ENCODE results near the gene MRPL24. TPM values are rescaled to one million over a fixed set of nuclear protein-coding genes. Genes with fewer than 3 reads are reported as not detected.

MRPL24 gene
- total RNA-seq = 96.9 and 106 TPM in 2 replicates

DNA sequence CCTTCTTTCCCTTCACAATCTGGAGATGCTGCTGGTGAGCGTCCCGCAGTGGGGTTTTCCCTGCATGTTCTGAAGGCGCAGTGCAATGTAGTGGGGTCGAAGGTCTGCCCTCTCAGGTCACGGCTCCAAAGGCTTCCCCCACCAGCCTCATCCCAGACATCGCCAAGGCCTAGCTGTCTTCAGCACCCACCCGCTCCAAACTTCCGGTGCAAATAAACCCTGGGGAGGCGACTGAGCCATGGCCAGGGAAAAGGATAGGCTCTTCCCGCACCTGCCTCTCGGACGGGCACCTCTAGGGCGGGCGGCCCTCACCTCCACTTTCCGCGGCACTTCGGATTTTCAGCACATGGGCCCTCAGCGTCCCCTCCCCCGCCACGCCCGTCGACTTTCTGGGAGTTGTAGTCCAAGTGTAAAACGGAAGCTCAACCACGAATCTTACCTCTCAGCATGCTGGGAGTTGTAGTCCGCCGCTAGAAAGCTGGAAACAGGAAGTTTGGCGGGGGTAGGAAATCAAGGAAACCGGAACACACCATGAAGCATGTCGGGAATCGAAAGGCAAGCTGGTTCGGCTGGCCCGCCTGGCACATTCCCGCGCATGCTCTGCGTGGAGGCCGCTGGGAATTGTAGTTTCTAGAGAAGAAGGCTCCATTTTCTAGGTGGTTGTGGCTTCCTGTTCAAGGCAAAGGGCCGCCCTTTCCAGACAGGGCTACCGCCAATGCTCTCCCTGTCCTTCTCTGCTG lies at the start of gene MRPL24:
TSS of gene MRPL24 (minus strand) at position 348 of the 740 bp plus-strand sequence. CDS start 2,384 bp downstream, outside the sequence.

DNA sequence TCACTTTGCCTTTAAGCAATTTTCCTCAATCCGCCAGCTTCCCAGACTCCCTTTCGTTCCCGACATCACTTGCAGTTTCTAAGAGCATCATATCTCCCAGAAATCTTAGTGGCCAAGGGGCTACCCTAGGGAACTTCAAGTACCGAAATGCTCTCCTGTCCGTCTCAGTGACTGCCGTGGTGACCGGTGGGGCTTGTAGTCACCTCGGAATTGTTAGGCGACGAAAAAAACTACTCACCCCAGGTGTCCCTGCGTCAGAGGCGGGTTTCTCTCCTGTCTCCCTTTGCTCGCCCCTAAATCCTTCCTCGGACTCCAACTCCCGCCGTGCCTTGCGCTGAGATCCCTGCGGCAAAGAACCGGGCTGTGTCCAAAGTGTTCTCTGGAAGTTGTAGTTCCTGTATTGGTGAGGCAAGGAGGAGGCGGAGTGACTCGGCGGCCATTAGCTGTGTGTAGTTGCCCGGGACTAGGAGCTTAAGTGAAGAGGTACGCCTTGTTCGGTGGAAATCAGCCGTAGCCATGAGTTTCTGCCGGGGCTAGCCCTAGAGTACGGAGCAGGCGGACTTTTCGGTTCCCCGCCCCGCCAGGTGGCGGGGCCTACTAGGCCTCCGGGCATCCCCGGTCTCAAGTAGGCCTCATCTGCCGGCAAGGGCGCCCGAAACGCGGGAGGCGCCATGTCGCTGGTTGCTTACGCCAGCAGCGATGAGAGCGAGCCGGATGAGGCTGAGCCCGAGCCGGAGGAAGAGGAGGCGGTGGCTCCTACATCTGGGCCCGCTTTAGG lies 26.4 kb upstream of the MRPL24 start, which contains the start of gene PRCC:
TSS of gene PRCC (plus strand) at position 435 of the 778 bp plus-strand sequence. CDS start at position 672, 237 bp downstream.

DNA sequence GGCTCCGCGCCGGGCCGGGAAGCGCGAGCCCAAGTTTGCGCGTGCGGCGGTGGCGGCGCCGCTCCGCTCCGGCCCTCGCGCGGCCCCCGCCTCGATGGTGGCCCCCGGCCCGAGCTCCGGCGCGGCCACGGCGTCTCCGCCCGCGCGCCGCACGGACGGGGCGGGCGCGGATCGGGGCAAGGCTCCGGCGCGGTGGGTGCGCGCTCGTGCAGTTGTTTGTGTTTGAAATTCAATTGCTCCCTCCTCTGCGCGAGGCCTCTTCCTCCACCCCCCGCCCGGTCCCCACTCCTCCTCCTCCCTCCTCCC lies 10.5 kb upstream of the MRPL24 start, which contains the start of gene HDGF:
TSS of gene HDGF (minus strand) at position 225 of the 306 bp plus-strand sequence. CDS start 246 bp downstream, outside the sequence.

DNA sequence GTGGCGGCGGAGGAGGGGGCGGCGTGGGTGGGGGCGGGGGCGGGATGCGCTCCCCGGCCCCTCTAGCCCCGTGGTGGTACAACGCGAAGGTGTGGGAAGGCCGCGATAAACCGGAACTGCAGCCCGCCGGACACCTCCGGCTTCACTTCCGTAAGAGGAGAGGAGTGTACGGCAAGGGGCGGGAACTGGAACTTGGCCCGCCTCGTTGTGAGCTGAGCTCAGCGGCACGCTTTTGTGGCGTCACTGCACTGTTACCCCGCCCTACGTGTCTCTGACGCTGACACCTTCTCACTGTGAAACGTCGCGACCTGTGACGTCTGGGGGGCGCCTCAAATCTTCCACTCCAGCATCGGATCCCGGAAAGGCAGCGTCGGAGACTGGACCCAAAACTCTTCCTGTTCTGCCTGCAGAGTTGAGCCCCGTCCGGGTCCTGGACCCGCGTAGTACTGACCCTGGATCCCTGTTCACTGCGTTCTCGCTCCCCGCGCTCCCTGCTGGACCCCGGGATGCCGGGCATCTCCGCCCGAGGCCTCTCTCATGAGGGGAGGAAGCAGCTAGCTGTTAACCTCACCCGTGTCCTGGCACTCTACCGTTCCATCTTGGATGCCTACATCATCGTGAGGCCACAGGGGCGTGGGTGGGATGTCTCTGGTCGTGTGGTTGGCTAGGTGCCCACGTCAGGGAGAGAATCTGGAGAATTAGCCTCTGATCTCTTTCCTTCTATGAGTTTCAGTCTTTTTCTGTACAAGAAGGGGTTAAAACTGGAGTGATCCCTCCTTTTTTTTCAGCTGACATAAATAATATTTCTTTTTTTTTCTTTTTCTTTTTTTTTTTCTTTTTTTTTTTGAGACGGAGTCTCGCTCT lies 12.1 kb downstream of the MRPL24 start, which contains the start of gene ISG20L2:
TSS of gene ISG20L2 (minus strand) at position 168 of the 864 bp plus-strand sequence. CDS start 1,114 bp downstream, outside the sequence.

DNA sequence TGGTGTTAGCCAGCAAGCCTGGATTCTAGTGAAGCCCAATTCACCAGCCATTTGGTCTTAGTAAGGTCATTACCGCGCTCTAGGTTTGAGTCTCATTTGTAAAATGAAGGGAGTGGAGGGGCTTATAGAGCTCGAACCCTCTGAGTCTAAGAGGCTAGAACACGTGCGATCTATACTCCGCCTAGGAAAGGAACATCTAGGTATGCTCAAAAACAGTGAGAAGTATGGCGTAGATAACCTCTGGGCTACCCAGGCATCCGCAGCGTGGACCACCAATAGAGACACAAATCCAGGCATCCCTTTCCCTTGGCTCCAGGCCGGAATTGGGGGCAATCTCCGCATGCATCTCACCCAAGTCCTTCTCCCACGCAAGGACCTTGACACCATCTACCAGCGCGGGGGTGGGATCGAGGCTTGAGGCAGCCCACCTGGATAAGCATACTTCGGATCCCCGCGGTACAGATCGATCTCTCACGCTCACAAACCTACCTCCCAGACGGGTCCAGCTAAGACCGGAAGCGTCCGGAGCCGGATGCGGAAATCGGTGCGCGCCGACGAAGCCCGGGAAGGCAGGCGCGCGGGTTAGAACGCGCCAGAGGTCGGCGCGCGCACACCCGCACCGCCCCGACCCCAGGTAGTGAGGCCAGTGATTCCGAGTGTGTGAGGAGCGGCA lies 12.8 kb downstream of the MRPL24 start, which contains the start of gene METTL25B:
TSS of gene METTL25B (plus strand) at position 544 of the 673 bp plus-strand sequence. CDS start 636 bp downstream, outside the sequence.

GRCh38 chr1:156705321-156705917 lies 35.5 kb downstream of the MRPL24 start, which contains the start of gene CRABP2:
TSS of gene CRABP2 (minus strand) at chr1:156705583. CDS start at chr1:156705446, 137 bp downstream.

Other genes starting within 250 kb of the MRPL24 start
- 11.4 and 18.0 TPM in 2 replicates for gene MEF2D, start 240.3 kb downstream of the MRPL24 start, total RNA-seq
- gene IQGAP3, start 168.5 kb downstream of the MRPL24 start, total RNA-seq = 48.9 and 50.9 TPM in 2 replicates
- not detected in 2 replicates for gene TTC24, start 161.4 kb downstream of the MRPL24 start, total RNA-seq
- 110 and 113 TPM in 2 replicates for gene NAXE, start 149.3 kb downstream of the MRPL24 start, total RNA-seq
- 15.8 and 16.9 TPM in 2 replicates for gene GPATCH4, start 139.6 kb downstream of the MRPL24 start, total RNA-seq
- not detected in 2 replicates for gene HAPLN2, start 121.7 kb downstream of the MRPL24 start, total RNA-seq
- gene BCAN, start 99.0 kb downstream of the MRPL24 start, total RNA-seq = not detected in 2 replicates
- 30.5 and 35.0 TPM in 2 replicates for gene NES, start 63.7 kb downstream of the MRPL24 start, total RNA-seq
- 32.1 and 50.8 TPM in 2 replicates for gene CRABP2, start 35.5 kb downstream of the MRPL24 start, total RNA-seq
- 11.0 and 11.6 TPM in 2 replicates for gene METTL25B, start 12.6 kb downstream of the MRPL24 start, total RNA-seq
- gene ISG20L2, start 12.3 kb downstream of the MRPL24 start, total RNA-seq = 22.4 and 24.9 TPM in 2 replicates
- 193 and 222 TPM in 2 replicates for gene HDGF, start 10.6 kb upstream of the MRPL24 start, total RNA-seq
- 41.6 and 43.2 TPM in 2 replicates for gene PRCC, start 26.4 kb upstream of the MRPL24 start, total RNA-seq
- gene SH2D2A, start 75.8 kb upstream of the MRPL24 start, total RNA-seq = 0.34 and 0.59 TPM in 2 replicates
- gene INSRR, start 118.0 kb upstream of the MRPL24 start, total RNA-seq = not detected in 2 replicates
- gene NTRK1, start 119.8 kb upstream of the MRPL24 start, total RNA-seq = not detected in 2 replicates
- gene PEAR1, start 152.6 kb upstream of the MRPL24 start, total RNA-seq = 21.1 and 24.0 TPM in 2 replicates
- 0.15 and 1.3 TPM in 2 replicates for gene LRRC71, start 179.5 kb upstream of the MRPL24 start, total RNA-seq